ENCODE measurements around the gene LYST.

Gene LYST

DNA sequence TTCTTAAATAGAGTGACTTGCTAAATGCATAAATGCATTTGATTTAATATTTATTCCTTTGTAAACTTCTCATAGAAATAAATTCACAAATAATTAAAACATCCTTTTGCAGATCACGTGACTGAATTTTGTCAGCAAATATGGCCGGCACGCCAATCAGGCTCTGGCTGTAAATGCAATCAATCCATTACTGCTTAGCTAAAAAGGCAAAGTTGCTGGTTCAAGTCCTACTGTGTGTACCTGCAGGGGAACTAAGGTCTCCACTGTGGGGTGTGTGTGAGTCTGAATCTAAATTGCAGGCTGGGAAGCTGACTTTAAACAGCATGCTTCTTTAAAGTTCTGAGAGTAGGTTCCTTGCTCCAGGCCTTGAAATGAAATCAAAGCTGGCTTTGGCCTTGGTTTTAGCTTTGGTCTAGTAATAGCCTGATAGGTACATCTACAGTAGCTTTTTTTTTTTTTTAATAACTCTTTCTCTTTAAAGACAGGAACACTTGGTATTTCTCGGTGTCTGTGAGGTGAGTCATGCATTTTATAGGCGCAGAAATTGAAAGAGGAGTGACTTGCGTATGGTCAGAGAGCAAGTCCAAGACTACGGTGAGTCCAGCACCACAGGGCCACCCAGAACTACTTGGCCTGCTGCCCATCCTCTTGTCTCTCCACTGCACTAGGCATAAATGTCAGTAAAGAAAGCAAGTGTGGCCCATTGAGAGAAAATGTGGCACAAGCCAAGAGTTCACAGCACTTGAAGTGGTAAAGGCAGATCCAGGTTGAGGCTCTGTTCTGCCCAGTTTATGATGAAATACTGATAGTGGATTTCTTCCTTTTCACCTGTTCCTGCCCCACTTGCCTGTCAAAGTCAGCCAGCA lies 36.2 kb upstream of the LYST start:
- DNase-seq (ENCODE audit: extremely low spot score), result no peak
- ChIA-PET CTCF (interaction anchor here (0.8 kb wide), 1 partner anchor 68 kb away, joined by 3 read pairs; no protein-coding TSS in a partner anchor), POLR2A (no interaction called here)
- TF ChIP-seq FOXA1 (IDR thresholded peaks at IDR 0.05), result no peak
- TF ChIP-seq, protein P1, sequence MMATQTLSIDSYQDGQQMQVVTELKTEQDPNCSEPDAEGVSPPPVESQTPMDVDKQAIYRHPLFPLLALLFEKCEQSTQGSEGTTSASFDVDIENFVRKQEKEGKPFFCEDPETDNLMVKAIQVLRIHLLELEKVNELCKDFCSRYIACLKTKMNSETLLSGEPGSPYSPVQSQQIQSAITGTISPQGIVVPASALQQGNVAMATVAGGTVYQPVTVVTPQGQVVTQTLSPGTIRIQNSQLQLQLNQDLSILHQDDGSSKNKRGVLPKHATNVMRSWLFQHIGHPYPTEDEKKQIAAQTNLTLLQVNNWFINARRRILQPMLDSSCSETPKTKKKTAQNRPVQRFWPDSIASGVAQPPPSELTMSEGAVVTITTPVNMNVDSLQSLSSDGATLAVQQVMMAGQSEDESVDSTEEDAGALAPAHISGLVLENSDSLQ (IDR thresholded peaks at IDR 0.05), result peak; percentile 1; the same call in 1 of the 2 replicates

DNA sequence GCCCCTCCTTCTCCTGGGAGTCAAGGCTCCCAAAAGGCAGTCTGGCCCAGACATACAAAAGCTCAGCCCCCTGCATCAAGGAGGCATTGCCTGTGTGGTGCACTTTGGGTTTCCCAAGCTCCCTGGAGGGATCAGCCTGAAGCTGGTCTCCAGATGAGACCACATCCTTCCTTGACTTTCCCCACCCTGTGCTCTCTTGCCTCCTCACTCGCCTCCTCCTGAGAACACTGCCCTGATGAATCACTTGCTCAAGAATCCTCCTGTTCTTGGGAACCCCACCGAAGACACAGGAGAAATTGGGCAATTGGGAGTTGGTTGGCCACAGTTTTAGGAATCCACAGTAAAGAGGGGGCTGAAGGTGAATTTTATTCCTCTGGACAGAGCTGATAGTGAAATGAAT lies 34.8 kb upstream of the LYST start:
- TF ChIP-seq SP1 (IDR thresholded peaks at IDR 0.05) (no peak), SUZ12 (IDR thresholded peaks at IDR 0.05) (no peak), FOXK2 (IDR thresholded peaks at IDR 0.05) (no peak), L3MBTL2 (conservative IDR thresholded peaks at IDR 0.05) (no peak), ARNT (IDR thresholded peaks at IDR 0.05) (no peak), ZNF384 (IDR thresholded peaks at IDR 0.05) (no peak), BHLHE40 (IDR thresholded peaks at IDR 0.05; ENCODE audit: borderline replicate concordance) (no peak), HDGF (IDR thresholded peaks at IDR 0.05; ENCODE audit: borderline replicate concordance) (no peak), FOXM1 (IDR thresholded peaks at IDR 0.05; ENCODE audit: borderline replicate concordance) (no peak), LEF1 (IDR thresholded peaks at IDR 0.05; ENCODE audit: borderline replicate concordance) (no peak), FOXA1 (IDR thresholded peaks at IDR 0.05) (no peak), ELF4 (IDR thresholded peaks at IDR 0.05) (no peak), TARDBP (IDR thresholded peaks at IDR 0.05) (no peak)
- TF ChIP-seq, protein P1 (IDR thresholded peaks at IDR 0.05), result no peak
- ChIA-PET POLR2A (interaction anchor here (1.2 kb wide), 1 partner anchor 34 kb away, joined by 4 read pairs; no protein-coding TSS in a partner anchor), CTCF (no interaction called here)

DNA sequence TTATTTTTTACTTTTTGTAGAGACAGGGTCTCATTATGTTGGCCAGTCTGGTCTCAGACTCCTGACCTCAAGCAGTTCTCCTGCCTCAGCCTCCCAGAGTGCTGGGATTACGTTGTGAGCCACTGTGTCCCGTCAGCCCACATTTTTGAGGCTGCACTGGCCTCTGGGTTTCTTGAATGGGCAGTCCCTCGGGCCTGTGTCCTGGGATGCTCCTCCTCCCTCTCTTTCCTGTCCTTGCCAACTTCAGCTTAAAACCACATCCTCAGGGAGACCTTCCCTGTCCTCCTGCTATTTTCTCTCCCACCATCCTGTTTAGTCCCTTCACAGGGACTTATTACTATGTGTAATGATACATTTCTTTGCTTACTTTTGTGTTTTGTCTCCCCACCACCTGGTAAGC lies 31.4 kb upstream of the LYST start:
- ChIA-PET CTCF (no interaction called here), POLR2A (no interaction called here)
- TF ChIP-seq FOXA1 (IDR thresholded peaks at IDR 0.05) (no peak), SP1 (IDR thresholded peaks at IDR 0.05) (no peak), CTBP1 (IDR thresholded peaks at IDR 0.05; ENCODE audit: borderline replicate concordance) (no peak), LEF1 (IDR thresholded peaks at IDR 0.05; ENCODE audit: borderline replicate concordance) (no peak), HDGF (IDR thresholded peaks at IDR 0.05; ENCODE audit: borderline replicate concordance) (no peak)
- DNase-seq (ENCODE audit: extremely low spot score), result no peak

More for the DNA sequence above, 34.8 kb upstream of the LYST start:
- no peak for DNase-seq (ENCODE audit: extremely low spot score)

DNA sequence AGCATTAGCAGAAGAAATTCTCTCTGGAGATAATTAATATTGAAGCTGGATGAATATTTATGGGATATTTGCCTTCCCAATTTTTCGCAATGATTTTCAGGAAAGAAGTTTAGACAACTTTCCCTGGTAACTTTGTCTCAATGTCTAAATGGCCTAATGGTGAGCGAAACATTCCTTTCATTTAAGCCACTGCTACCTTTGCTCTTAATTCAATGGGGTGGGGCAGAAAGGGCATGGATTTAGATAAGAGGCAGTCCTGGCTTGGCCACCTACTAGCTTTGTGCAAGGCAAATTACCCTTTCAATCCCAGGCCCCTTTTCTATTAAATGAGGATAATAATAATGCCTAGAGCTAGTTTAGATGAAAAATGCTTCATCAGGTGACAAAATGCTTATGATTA lies 27.1 kb upstream of the LYST start:
- TF ChIP-seq ELF4 (IDR thresholded peaks at IDR 0.05) (no peak), L3MBTL2 (conservative IDR thresholded peaks at IDR 0.05) (no peak), SUZ12 (IDR thresholded peaks at IDR 0.05) (no peak), HDGF (IDR thresholded peaks at IDR 0.05; ENCODE audit: borderline replicate concordance) (no peak), FOXK2 (IDR thresholded peaks at IDR 0.05) (no peak), LEF1 (IDR thresholded peaks at IDR 0.05; ENCODE audit: borderline replicate concordance) (no peak), CTBP1 (IDR thresholded peaks at IDR 0.05; ENCODE audit: borderline replicate concordance) (no peak)
- ChIA-PET CTCF (no interaction called here), POLR2A (interaction anchor here (0.9 to 1.0 kb wide), 2 partner anchors 27 to 78 kb away, joined by 3 read pairs; no protein-coding TSS in a partner anchor)
- no peak for DNase-seq (ENCODE audit: extremely low spot score)

DNA sequence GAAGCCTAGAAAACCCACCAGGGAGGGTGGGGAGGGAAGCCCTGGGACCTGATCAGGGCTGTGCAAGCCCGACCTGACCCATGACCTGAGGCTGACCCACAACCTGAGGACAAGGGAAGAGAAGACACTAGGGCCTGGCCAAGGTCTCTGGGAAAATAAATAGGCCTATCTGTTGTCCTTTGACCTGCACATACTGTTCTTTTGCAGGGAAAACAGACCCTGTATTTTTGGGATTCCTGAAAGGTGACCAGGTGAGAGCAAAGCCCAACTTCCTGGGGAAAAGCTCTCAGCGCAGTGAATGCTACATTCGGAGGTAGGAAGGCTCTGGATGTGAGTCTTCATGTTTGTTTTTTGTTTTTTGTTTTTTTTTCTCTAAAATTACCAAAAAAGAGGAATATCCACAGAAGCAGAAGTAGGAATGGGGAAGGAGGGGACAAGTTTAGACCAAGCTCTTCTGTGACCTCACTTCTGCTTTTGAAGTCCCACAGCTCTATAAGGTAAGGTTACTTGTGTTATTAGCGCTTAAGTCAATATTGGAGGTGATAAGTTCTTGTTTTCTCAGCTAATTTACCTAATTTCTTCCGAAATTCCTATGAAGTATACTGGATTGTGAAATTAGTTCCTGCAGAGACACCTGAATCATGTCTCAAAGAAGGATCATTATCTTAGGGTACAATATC lies 26.2 kb upstream of the LYST start:
- ChIA-PET POLR2A (interaction anchor here (0.9 kb wide), 1 partner anchor 79 kb away, joined by 3 read pairs; no protein-coding TSS in a partner anchor), CTCF (no interaction called here)
- no peak for DNase-seq (ENCODE audit: extremely low spot score)
- no peak for TF ChIP-seq ARNT (IDR thresholded peaks at IDR 0.05)

DNA sequence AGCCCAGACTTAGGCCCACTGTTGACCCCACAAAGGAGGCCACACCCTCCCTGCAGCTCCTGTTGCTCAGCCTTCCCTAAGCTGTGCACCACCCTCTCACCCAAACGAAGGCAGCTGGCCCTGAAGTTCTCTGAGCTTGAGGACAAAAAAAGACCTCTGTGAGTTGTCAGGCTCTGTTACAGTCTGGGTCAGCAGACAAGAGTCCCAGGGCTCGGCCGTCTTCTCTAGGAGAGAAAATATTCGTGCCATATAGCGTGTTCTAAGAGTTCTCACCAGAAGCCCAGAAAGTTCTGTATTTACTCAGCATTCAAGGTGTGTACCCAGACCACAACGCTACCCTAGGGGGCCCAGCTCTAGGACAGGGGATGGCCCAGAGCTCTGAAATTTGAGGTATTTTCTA lies 25.5 kb upstream of the LYST start:
- ChIA-PET CTCF (no interaction called here), POLR2A (no interaction called here)
- no peak for DNase-seq (ENCODE audit: extremely low spot score)
- TF ChIP-seq HDGF (IDR thresholded peaks at IDR 0.05; ENCODE audit: borderline replicate concordance) (no peak), FOXM1 (IDR thresholded peaks at IDR 0.05; ENCODE audit: borderline replicate concordance) (no peak), LEF1 (IDR thresholded peaks at IDR 0.05; ENCODE audit: borderline replicate concordance) (no peak), ZNF384 (IDR thresholded peaks at IDR 0.05) (no peak), NFRKB (IDR thresholded peaks at IDR 0.05) (no peak), FOXK2 (IDR thresholded peaks at IDR 0.05) (no peak)

DNA sequence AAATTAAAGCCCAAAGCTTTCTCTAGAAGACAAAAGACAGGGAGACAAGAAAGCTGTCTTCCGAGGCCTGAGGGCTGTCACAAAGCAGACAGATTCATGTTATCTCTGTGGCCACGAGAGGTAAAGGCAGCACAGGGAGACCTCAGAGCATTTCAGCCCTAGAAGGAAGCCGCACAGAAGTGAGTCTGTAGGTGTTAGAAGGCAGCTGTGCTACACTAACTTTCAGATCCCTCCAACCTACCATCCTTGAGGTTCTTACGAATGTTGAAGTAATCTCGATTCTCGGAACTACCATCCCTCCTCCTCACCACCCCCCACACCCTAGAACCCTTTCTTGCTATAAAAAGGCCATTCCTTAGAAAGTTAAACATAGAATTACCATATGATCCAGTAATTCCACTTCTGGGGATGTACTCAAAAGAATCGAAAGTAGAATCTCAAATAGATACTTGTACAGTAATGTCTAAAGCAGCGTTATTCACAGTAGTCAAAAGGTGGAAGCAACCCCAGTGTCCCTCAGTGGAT lies 21.5 kb upstream of the LYST start:
- ChIA-PET POLR2A (no interaction called here), CTCF (interaction anchor here (1.2 kb wide), 1 partner anchor 84 kb away, joined by 3 read pairs; no protein-coding TSS in a partner anchor)
- no peak for TF ChIP-seq FOXA1 (IDR thresholded peaks at IDR 0.05)
- peak; percentile 32; the same call in 1 of the 2 replicates for TF ChIP-seq ZNF384 (IDR thresholded peaks at IDR 0.05)
- no peak for DNase-seq (ENCODE audit: extremely low spot score)
